Fibroblast of villous mesenchyme (primary cell): ENCODE results near the gene COQ5. TPM values are rescaled to one million over a fixed set of nuclear protein-coding genes. Genes with fewer than 3 reads are reported as not detected.
A peak's percentile ranks its signal among the peaks of the same experiment; 100 is the strongest.

ENCODE experiments used
- DNase-seq: peaks from one replicate; pipeline ENCODE4 v3.0.0-alpha.2; 2010; ENCODE audit warnings: low read depth
- H3K4me3 ChIP-seq: 2 replicates; pipeline ENCODE4 v1.5.1; 2011; ENCODE audit warnings: low read depth, mild to moderate bottlenecking, low read length
- CTCF ChIP-seq: IDR thresholded peaks from 2 replicates; pipeline ENCODE4 v1.5.1; 2012; ENCODE audit warnings: low read depth, mild to moderate bottlenecking, low read length; ENCODE audit not compliant: insufficient read depth
- small RNA-seq: library from RNA; depleted of rRNA; stranded (forward); fragments of <200 nt; gene quantifications from one replicate; pipeline ENCODE3, GENCODE V24; 2012
- total RNA-seq: library from RNA; depleted of rRNA; stranded (reverse); fragments of >200 nt; gene quantifications from 2 replicates; pipeline ENCODE4 v1.2.3, GENCODE V29; 2012

COQ5 gene
- total RNA-seq, 1 donor = 29.8 TPM

GRCh38 chr12:120455302-120455701, 73.7 kb downstream of the COQ5 start:
- no peak for DNase-seq
- TF ChIP-seq CTCF = no peak
- H3K4me3 ChIP-seq = no peak overlapping the region

- TF ChIP-seq CTCF = peak; percentile 75
- DNase-seq = peak; percentile 30
- no peak overlapping the region for H3K4me3 ChIP-seq
These were observed 75.0 kb downstream of the COQ5 start for GRCh38 chr12:120453977-120454376.

Small RNA genes lying within 50 kb of the gene (small RNA-seq; reads per million reads assigned to genes)
- gene RF00019 = not detected

Other genes starting within 250 kb of the COQ5 start
- under 0.01 TPM in 2 replicates for gene RNU4-2, start 237.3 kb downstream of the COQ5 start, total RNA-seq
- under 0.01 TPM in 2 replicates for gene RNU4-1, start 235.9 kb downstream of the COQ5 start, total RNA-seq
- 1.3 and 1.6 TPM in 2 replicates for gene SIRT4, start 226.8 kb downstream of the COQ5 start, total RNA-seq
- not detected in 2 replicates for gene PLA2G1B, start 201.4 kb downstream of the COQ5 start, total RNA-seq
- gene MSI1, start 160.0 kb downstream of the COQ5 start, total RNA-seq = not detected in 2 replicates
- gene COX6A1, start 91.0 kb downstream of the COQ5 start, total RNA-seq = 215 and 306 TPM in 2 replicates
- gene TRIAP1, start 82.8 kb downstream of the COQ5 start, total RNA-seq = 18.7 and 30.7 TPM in 2 replicates
- 13.5 and 20.7 TPM in 2 replicates for gene GATC, start 82.7 kb downstream of the COQ5 start, total RNA-seq
- gene SRSF9, start 59.4 kb downstream of the COQ5 start, total RNA-seq = 148 and 192 TPM in 2 replicates
- gene DYNLL1, start 33.0 kb downstream of the COQ5 start, total RNA-seq = 206 and 280 TPM in 2 replicates
- 127 and 175 TPM in 2 replicates for gene RNF10, start 5.2 kb upstream of the COQ5 start, total RNA-seq
- gene POP5, start 52.2 kb upstream of the COQ5 start, total RNA-seq = 35.8 and 40.6 TPM in 2 replicates
- not detected in 2 replicates for gene CABP1, start 111.5 kb upstream of the COQ5 start, total RNA-seq
- 126 and 224 TPM in 2 replicates for gene MLEC, start 158.0 kb upstream of the COQ5 start, total RNA-seq
- gene UNC119B, start 181.3 kb upstream of the COQ5 start, total RNA-seq = 18.7 and 25.0 TPM in 2 replicates
- 6.9 and 9.7 TPM in 2 replicates for gene ACADS, start 196.7 kb upstream of the COQ5 start, total RNA-seq